SKM-1 treated with dmso at 0.1 percent for 144 hours (cell line): ENCODE measurements around the gene SIAH1.
A peak's percentile ranks its signal among the peaks of the same experiment; 100 is the strongest.
"Not testable (repeated sequence)": the region's sequence is repeated elsewhere in the genome, so short reads cannot be mapped to it uniquely, and the experiment has no call there.

Experiments
- DNase-seq: peaks from one replicate; lab custom pipeline; 2025; ENCODE audit not compliant: unreplicated experiment; lab: John Stamatoyannopoulos, UW

SIAH1 gene

DNA sequence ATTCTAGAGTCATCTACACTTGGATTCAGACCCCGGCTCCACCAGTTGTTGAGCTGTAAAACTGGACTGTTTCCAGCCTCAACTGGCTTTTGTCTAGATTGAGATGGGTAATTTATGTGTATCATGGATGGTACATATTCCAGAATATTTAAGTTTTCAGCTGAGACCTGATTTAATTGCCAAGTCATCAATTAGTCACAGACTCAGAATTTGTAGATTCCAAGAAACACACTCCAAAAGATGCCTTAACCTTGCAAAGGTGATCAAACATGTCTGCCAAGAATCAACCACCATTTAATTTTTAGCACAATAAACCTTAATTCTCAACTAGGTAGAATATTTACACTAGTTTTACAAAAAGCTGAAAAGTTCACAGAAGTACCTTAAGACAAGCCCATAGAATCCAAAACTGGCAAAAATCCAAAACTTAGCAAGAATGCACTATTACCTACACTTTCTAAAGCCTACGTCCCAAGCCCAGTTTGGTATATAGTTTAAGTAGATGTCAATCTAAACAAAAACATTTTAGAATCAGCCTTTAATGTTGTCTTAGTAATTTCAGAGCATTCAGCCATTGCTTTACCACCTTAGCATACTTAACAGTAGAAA is 17.7 kb downstream of the SIAH1 start:
- no peak for DNase-seq

DNA sequence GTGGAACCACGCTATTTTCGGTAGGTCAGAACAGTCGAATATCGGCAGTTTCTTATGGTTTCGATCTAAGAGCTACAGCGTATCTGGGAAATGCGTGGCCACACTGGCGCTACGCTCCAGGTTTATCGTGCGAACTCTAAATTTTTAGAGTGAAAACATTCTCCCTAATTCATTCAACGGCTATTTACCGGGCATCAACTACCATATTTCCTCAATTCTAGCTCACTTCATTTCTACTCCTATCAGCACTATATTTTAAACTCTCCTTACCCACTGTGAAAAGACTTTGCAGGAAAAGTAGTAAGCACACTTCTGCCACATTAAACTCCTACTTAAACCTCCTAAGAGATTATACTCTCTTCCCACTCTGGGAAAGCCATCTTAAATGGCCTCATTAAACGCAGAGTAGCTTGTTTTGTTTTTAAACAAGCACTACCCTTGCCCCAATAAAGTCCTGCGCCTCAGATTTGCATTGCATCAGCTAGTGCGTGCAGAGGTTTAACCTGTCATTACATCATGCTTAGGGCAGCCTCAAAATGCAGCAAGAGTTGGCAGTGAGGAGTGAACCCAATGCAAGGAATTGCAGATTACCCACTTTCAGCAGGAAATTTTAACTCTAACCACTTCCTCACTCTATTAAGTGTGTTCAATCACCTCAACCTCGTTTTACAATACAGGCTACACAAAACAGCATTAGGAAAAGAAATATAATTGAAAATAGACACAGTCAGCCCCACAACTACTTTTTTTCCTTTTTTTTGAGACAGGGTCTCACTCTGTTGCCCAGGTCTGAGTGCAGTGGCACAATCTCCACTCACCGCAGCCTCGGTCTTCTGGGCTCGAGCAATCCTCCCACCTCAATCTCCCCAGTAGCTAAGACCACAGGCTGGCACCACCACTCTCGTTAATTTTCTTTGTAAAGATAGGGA is 18.8 kb downstream of the SIAH1 start:
- DNase-seq: peak; percentile 83

DNA sequence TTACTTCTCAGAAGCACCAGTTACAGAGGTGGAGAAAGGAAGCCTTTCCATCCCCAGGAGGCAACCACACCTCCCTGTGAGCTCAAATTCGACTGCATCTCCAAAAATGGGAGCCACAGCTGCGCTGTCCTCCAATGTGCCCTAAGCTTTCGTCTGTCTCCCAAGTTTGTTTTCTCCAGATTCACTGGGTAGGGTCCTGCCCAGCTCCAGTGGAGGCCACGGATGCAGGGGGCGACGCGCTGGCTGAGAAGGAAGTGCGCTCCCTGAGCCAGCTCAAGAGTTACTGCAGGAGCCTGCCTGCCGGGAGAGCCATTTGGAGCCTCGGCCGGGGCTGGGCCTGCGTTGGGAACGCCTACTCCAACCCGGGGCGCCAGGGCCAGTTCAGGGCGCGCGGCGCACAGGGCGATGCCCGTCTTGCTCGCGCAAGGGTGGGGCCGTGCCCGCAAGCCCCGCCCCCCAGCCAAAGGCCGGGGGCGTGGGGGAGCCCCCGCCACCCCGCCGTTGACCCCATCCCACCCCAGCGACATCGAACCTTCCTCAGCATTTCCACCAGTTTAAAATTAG is 19.5 kb downstream of the SIAH1 start:
- peak; percentile 64 for DNase-seq

DNA sequence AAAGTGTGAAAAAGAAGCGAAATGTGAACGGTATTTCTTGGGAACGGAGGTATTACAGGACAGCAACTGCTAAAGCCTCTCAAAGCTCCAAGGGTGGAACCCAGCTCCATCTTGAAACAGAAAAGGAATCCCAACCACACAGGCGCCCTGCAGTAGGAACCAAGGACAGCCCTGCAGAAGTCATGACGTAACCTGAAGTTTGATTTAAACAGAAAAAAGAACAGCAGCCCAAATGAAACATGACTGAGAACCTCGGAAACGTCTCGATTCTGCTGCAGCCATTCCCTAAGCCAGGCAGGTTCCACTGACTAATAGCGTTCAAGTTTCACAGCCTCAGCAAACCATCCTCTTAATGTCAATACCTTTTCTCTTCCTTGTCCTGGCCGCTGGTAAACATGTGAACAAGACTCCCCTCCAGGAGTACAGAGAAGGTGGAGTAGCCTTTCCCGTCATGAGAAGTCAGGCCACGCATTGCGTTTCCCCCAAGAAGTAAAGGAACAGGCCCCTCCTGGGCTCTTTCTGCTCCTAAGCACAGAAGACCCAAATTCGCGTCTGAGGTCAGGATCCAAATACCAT is 20.1 kb downstream of the SIAH1 start:
- no peak for DNase-seq

DNA sequence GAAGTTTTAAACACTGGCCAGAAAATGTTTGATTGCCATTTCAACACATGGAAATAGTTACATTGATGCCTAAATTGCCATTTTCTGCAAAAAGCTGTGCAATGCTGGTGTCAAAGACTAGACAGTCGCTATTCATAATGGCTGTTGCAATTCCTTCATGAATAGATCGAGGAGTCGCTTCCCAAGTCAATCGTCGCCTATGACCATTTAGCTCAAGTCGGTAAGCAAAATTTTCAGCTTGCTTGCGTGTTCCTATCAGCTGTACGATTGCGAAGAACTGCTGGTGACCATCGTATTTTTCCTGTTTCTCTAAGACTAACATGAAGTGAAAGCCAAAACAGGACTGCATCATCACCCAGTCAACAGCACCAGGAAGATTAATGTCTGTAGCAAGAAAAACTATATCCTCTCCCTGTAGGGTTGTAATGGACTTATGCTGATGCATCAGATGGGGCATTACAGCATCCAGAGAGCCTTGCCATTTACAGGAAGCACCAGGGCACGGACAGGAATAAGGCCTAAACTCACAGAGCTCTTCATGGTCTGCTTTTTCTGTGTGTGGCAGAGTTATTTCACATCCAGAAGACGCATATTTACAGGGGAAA is 23.6 kb downstream of the SIAH1 start:
- DNase-seq: no peak

DNA sequence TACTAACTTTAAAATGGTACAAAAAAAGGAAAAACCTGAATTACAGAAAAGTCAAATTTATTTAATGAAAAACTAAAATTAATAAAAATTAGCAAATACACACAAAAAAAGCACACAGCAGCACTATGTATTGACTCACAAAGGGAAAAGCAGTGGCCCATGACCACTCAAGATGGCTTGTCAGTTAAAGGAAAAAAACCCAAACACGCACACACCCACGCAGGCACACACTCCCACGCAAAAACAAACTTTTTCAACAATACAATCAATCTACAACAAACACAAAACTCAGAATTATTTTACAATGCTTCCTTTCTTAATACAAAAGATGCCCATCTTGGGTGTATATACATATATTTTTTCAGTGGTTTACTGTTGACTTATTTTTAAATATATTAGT is 24.2 kb downstream of the SIAH1 start:
- no peak for DNase-seq

DNA sequence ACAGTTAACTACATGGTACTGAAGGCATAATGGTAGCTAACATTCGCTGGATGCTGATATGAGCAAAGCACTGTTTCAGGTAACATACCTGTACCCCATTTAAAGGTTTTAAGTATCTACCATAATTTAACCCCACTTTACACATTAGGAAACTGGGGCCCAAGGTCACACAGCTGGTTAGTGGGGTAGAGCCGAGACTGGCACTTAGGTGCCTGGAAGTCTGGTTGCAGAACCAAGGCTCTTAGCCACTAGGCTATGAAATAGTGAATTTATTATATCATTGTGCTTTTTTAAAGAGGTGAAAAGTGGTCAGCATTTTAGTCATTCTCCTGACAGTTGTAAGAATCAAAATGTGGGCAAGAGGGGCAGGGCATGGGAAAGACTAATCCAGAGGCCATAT is 25.2 kb downstream of the SIAH1 start:
- DNase-seq: no peak

- no peak for DNase-seq
Observed at GRCh38 chr16:48358419-48358818, 26.8 kb downstream of the SIAH1 start.

GRCh38 chr16:48356633-48357376 is 28.4 kb downstream of the SIAH1 start:
- DNase-seq: no peak

DNA sequence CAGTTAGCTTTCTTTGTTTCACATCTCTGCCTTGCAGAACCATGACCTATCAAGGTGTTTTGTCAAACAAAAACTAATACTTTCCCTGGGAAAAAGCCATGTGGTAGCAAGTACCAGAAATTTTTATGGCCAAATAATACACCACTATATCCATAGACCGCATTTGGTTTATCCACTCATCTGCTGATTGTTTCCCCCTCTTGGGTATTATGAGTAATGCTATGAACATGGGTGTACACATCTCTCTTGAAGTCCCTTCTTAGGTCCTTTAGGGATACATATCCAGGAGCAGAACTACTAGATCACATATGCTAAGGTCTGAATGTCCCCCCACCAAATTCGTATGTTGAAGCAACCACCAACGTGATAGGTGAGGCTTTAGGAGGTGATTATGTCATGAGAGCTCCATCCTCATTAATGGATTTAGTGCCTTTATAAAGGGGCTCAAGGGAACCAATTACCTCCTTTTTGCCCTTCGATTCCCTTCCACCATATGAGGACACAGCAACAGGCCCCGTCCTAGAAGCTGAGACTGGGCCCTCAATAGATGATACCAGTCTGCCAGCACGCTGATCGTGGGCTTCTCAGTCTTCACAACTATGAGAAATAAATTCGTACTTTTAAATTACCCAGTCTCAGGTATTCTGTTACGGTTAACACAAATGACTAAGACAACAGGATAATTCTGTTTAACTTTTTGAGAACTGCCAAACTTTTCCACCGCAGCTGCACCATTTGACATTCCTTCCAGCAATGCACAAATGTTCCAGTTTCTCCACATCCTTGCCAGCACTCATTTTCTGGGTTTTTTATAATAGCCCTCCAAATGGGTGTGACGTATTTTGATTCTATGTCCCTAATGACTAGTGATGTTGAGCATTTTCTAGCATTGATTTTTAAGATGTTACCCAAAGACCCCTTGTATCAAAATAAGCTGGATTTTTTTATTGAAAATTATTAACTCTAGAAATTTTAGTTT is 30.0 kb downstream of the SIAH1 start:
- no peak for DNase-seq

DNA sequence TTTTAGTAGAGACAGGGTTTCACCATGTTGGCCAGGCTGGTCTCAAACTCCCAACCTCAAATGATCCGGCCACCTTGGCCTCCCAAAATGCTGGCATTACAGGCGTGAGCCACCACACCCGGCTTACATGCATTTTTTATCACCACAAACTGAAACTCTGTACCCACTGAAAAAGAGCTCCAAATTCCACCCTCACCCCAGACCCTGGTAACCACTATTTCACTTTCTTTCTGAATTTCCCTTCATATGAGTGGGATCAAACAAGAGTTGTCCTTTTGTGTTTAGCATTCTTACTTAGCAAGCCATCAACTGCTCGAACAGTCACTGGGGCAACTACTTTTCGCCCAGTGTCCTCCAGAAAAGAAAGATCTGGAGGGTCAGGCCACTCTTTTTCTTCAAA is 30.8 kb downstream of the SIAH1 start:
- not testable (repeated sequence) for DNase-seq

DNA sequence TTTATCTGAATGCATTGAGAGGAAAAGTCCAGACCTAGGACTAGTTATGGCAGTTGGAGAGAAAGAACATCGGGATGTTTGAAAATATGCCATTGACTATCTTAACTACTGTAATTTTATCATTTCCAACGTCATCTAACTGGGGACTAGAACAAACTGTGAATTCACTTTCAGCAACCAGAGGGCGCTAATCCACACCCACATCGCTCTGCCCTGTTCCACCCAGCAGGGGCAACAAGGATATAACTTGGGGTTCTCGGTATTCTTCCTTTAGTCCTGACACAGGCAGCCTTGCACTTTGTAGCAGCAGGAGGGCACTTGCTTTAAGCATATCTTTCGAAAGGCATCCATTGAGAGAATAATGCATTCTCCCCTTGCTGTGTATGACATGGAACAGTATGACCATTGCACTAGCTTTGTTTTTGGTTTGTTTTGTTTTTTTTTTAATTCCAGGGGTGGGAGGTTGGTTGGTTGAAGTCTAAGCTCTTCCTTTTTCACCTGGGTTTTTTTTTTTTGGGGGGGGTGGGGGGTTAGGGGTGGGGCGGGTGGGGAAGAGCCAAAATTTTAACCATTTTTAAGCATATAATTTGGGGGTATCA is 31.5 kb downstream of the SIAH1 start:
- DNase-seq: peak; percentile 72

DNA sequence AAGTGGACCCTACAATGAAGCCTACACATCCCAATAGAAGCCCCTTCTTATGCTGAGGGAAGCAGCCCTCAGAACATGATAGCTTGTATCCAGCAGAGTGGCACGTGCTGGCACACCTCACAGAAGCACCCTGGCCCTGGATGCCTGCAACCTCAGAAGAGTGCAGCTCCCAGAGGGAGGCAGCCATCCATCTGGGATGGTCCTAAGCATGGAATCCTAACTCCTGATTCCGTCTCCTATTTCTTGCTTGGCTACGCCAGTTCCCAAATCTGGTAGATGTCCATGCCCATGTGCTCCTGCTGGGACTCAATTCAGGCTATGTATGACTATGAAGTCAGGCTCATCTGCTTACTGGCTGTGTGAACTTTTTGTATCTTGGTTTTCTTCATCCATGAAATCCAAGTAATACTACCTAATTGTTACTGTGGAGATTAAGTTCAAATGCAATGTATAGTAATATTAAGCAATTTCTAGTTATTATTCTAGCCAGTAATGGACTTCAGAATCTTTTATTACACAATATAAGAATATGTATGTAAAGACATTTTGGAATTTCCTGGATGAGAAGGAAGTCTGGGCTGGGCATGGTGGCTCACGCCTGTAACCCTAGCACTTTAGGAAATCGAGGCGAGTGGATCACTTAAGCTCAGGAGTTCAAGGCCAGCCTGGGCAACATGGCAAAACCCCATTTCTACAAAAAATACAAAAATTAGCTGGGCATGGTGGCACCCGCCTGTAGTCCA is 32.4 kb downstream of the SIAH1 start:
- no peak for DNase-seq

DNA sequence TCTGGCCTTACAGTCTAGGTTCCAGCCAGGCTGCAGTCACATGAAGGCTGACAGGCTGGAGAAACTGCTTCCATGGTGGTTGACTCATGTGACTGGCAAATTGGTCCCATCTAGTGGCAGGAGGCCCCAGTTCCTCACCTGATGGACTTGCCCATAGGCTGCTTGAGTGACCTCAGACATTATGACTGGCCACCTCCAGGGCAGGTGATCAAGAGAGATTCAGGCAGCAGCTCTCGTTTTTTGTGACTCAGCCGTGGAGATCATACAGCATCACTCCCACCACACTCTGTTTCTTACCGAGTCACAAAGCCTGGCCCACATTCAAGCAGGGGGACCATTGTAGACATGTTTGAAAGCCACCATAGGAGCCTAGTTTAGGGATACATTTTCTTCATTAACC is 34.5 kb downstream of the SIAH1 start:
- no peak for DNase-seq

- no peak for DNase-seq
Observed at GRCh38 chr16:48347980-48348379, 37.2 kb downstream of the SIAH1 start.

DNA sequence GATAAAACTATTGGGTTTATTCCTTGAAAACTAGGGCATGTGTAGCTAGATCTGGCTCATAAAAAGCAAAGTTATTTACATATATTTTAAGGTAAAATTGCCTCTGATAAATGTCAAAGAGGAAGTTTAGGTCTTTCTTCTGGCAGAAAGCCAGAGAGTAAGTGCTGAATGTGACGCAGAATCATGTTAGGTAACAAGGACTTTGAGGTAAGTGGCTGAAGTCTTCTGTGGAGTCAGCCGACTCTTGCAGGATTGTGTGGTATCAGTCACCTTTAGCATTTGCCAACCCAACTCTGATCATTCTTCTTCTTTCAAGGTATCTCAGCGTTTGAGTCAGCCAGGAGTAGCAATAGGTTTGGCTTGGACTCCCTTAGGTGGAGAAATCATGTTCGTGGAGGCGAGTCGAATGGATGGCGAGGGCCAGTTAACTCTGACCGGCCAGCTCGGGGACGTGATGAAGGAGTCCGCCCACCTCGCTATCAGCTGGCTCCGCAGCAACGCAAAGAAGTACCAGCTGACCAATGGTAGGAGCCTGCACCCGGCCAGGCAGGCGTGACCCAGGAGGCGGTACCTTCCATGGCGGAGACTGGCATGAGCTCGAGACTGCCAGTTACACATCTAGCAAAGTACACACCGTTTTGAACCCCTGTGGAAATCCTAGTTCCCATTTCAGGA is 37.9 kb downstream of the SIAH1 start:
- DNase-seq: peak; percentile 51

- DNase-seq: no peak
Observed at GRCh38 chr16:48342591-48342990, 42.6 kb downstream of the SIAH1 start.

DNA sequence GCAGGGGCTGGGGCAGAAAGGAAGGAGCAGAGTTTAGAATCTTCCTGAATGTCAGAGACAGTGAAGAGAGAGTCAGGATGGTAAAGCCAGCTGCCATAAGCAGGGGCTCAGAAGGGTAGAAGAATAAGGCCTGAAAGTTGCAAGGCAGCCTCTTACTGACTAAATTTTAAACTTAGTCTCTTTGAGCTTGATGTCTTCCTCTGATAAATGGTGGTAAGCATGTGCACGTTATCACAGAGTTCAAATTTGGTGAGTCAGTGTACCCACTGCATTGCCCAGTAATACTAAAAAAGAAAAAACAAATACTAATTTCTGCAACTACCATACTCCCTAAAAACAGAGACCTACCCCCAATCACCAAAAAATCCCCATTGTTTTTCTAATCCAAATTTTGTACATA is 45.2 kb downstream of the SIAH1 start:
- no peak for DNase-seq
